HepG2 (cell line): ENCODE measurements around the gene GJD3. TPM values are rescaled to one million over a fixed set of nuclear protein-coding genes. Genes with fewer than 3 reads are reported as not detected.

Experiments used
- GTF2F1 ChIP-seq: fragments of 150-350 bp; IDR thresholded peaks from 2 replicates; pipeline ENCODE4 v1.6.1; 2014; ENCODE audit warnings: low read length
- POLR2AphosphoS5 ChIP-seq: IDR thresholded peaks from 2 replicates; pipeline ENCODE4 v1.6.1; 2012; ENCODE audit warnings: low read depth, low read length
- PRDM15 ChIP-seq: sonication (generic); formaldehyde crosslinking; IDR thresholded peaks from 2 replicates; pipeline ENCODE4 v1.4.0; 2020; ENCODE audit warnings: missing genetic modification reagents
- REST ChIP-seq, 2 experiments: IDR thresholded peaks; 2 replicates each; pipeline ENCODE4 v1.6.1; 2011 to 2012; ENCODE audit warnings: low read length in 2 of 2, borderline replicate concordance in 1 of 2, low read depth in 1 of 2, mild to moderate bottlenecking in 1 of 2, moderate library complexity in 1 of 2
- SIX4 ChIP-seq: sonication (generic); formaldehyde crosslinking; IDR thresholded peaks from 2 replicates; pipeline ENCODE4 v1.4.0; 2020; ENCODE audit warnings: missing genetic modification reagents
- TAF1 ChIP-seq: sonication (generic); formaldehyde crosslinking; IDR thresholded peaks from 2 replicates; pipeline ENCODE4 v1.4.0; 2020; ENCODE audit warnings: missing genetic modification reagents
- TBL1XR1 ChIP-seq: fragments of 150-350 bp; IDR thresholded peaks from 2 replicates; pipeline ENCODE4 v1.6.1; 2014; ENCODE audit warnings: borderline replicate concordance, low read length; ENCODE audit not compliant: partially characterized antibody
- ZNF318 ChIP-seq: sonication (generic); formaldehyde crosslinking; IDR thresholded peaks from 2 replicates; pipeline ENCODE4 v1.4.0; 2020; ENCODE audit warnings: mild to moderate bottlenecking, missing genetic modification reagents
- ZNF574 ChIP-seq: sonication (generic); formaldehyde crosslinking; IDR thresholded peaks from 2 replicates; pipeline ENCODE4 v1.4.0; 2020; ENCODE audit warnings: missing genetic modification reagents
- polyA plus RNA-seq, 8 experiments: library from polyadenylated mRNA; depleted of rRNA in 3 of 8; stranded (reverse) in 7 of 8; unstranded in 1 of 8; fragments of >200 nt; fragmentation: Illumina TruSeq in 4 of 8; extraction: Trizol in 4 of 8; gene quantifications; 2 replicates each; pipeline versions ENCODE4 v1.2.1 to v1.2.3, GENCODE V29; 2011 to 2016; ENCODE audit warnings: low read depth in 4 of 8, missing spikeins in 1 of 8, mixed read lengths in 1 of 8; ENCODE audit not compliant: insufficient read depth in 1 of 8
- total RNA-seq, 5 experiments: library from RNA; depleted of rRNA; stranded (reverse); fragments of >200 nt; fragmentation: Illumina TruSeq; extraction: Trizol; gene quantifications; 2 replicates each; pipeline ENCODE4 v1.2.3, GENCODE V29; 2016; ENCODE audit warnings: low read depth in 1 of 5

Gene GJD3
- total and polyA plus RNA-seq, 2 of the 13 experiments (the other 11 are each of a cell fraction or from before 2014, with no cell fraction given) = not detected

- TF ChIP-seq ZNF318 (CRISPR knock-in tag) (no peak), POLR2AphosphoS5 (peak; percentile 58; the same call in 1 of the 2 replicates), ZNF574 (no peak), GTF2F1 (no peak), REST (IDR thresholded peaks at IDR 0.05; ENCODE audit: borderline replicate concordance in 1 of 2, low read depth in 1 of 2, low read length in 2 of 2) (no peak), TBL1XR1 (peak; percentile 20), PRDM15 (peak; percentile 10; the same call in 1 of the 2 replicates), SIX4 (no peak), TAF1 (CRISPR knock-in tag) (no peak)
Measured at GRCh38 chr17:40341808-40342503, 22.6 kb downstream of the GJD3 start (continued).
